HG03378 (cell line): ENCODE data around the gene CDH15.
"Not testable (repeated sequence)": the region's sequence is repeated elsewhere in the genome, so short reads cannot be mapped to it uniquely, and the experiment has no call there.

Source experiments
- ATAC-seq: cut with Tn5 transposase; IDR thresholded peaks from one replicate; pipeline ENCODE4 v1.9.1; 2021; ENCODE audit warnings: mild to moderate bottlenecking, moderate library complexity; ENCODE audit not compliant: unreplicated experiment

CDH15 gene

GRCh38 chr16:89155184-89155679, 16.3 kb upstream of the CDH15 start:
- ATAC-seq: no peak

GRCh38 chr16:89155851-89156739, 15.5 kb upstream of the CDH15 start:
- no peak for ATAC-seq

- ATAC-seq: no peak
Observed at GRCh38 chr16:89156740-89157645, 14.6 kb upstream of the CDH15 start.

GRCh38 chr16:89157778-89158177, 13.8 kb upstream of the CDH15 start:
- ATAC-seq: no peak

GRCh38 chr16:89159066-89159849, 12.3 kb upstream of the CDH15 start:
- no peak for ATAC-seq

GRCh38 chr16:89159850-89160354, 11.6 kb upstream of the CDH15 start:
- ATAC-seq: no peak

GRCh38 chr16:89160977-89161701, 10.4 kb upstream of the CDH15 start:
- no peak for ATAC-seq

GRCh38 chr16:89161763-89162713, 9.5 kb upstream of the CDH15 start:
- ATAC-seq: no peak

- no peak for ATAC-seq
Observed at GRCh38 chr16:89163297-89163696, 8.3 kb upstream of the CDH15 start.

- ATAC-seq: no peak
Observed at GRCh38 chr16:89164436-89164835, 7.1 kb upstream of the CDH15 start.

- no peak for ATAC-seq
Observed at GRCh38 chr16:89164847-89165680, 6.5 kb upstream of the CDH15 start.

GRCh38 chr16:89165681-89165979, 5.9 kb upstream of the CDH15 start:
- not testable (repeated sequence) for ATAC-seq

- ATAC-seq: no peak
Observed at GRCh38 chr16:89166696-89167424, 4.7 kb upstream of the CDH15 start.

- no peak for ATAC-seq
Observed at GRCh38 chr16:89167425-89167941, 4.1 kb upstream of the CDH15 start.

GRCh38 chr16:89168381-89169189, 3.0 kb upstream of the CDH15 start:
- no peak for ATAC-seq

- no peak for ATAC-seq
Observed at GRCh38 chr16:89169778-89170177, 1.8 kb upstream of the CDH15 start.
